Measurements from ENCODE around the gene UCP1.
"Not testable (repeated sequence)": the region's sequence is repeated elsewhere in the genome, so short reads cannot be mapped to it uniquely, and the experiment has no call there.

UCP1 gene

GRCh38 chr4:140533951-140534480 lies 34.7 kb downstream of the UCP1 start:
- DNase-seq (ENCODE audit: low spot score), result peak; percentile 32

GRCh38 chr4:140529434-140529833 lies 39.3 kb downstream of the UCP1 start:
- no peak for DNase-seq (ENCODE audit: low spot score)

GRCh38 chr4:140523857-140524742 lies 44.7 kb downstream of the UCP1 start, which contains the start of gene ELMOD2:
TSS of gene ELMOD2 (plus strand) at chr4:140524168. CDS start at chr4:140525429, 1,261 bp downstream.
- peak; percentile 97 for DNase-seq (ENCODE audit: low spot score)

- no peak for DNase-seq (ENCODE audit: low spot score)
These were observed 45.3 kb downstream of the UCP1 start for GRCh38 chr4:140523370-140523856.

GRCh38 chr4:140515423-140515822 lies 53.3 kb downstream of the UCP1 start:
- DNase-seq (ENCODE audit: low spot score), result no peak

GRCh38 chr4:140513765-140514164 lies 55.0 kb downstream of the UCP1 start:
- not testable (repeated sequence) for DNase-seq (ENCODE audit: low spot score)

All from RKO (cell line).